Measurements from ENCODE around the gene ZNF341.

DNA sequence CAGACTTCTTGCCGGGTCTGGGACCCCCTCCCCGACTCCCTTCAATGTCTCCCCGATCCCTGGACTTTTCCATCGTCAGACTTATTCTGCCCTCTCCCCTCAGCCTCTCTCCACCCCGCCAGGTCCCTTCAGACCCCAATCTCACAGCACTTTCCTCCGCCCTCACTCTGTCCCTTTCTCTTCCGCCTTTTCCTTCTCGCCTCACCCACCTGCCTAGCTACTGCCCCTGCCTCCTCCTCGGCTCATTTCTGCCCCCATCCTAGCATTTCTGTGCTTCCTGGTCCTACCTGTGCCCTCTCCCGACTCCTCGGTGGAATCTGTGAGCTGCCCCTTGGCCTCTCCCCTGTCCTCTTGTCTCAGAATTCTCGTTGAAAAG is 80.0 kb downstream of the ZNF341 start:
- TF ChIP-seq, protein P1, sequence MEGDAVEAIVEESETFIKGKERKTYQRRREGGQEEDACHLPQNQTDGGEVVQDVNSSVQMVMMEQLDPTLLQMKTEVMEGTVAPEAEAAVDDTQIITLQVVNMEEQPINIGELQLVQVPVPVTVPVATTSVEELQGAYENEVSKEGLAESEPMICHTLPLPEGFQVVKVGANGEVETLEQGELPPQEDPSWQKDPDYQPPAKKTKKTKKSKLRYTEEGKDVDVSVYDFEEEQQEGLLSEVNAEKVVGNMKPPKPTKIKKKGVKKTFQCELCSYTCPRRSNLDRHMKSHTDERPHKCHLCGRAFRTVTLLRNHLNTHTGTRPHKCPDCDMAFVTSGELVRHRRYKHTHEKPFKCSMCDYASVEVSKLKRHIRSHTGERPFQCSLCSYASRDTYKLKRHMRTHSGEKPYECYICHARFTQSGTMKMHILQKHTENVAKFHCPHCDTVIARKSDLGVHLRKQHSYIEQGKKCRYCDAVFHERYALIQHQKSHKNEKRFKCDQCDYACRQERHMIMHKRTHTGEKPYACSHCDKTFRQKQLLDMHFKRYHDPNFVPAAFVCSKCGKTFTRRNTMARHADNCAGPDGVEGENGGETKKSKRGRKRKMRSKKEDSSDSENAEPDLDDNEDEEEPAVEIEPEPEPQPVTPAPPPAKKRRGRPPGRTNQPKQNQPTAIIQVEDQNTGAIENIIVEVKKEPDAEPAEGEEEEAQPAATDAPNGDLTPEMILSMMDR (IDR thresholded peaks at IDR 0.05) = no peak
- no peak for TF ChIP-seq POLR2A (IDR thresholded peaks at IDR 0.05)

Measured in Peyer's patch (tissue), 4 donors.